Progenitor cell of endocrine pancreas (in vitro differentiated cells): ENCODE results near the gene MTPN. TPM values are rescaled to one million over a fixed set of nuclear protein-coding genes. Genes with fewer than 3 reads are reported as not detected.

Experiments
- DNase-seq: peaks from one replicate; pipeline ENCODE4 v3.0.0; 2021; ENCODE audit warnings: low spot score; ENCODE audit not compliant: unreplicated experiment
- H3K27ac Mint-ChIP-seq: 2 replicates; pipeline ENCODE4 v1.8.0; 2021; ENCODE audit warnings: mild to moderate bottlenecking, moderate library complexity, mixed read lengths
- H3K27me3 Mint-ChIP-seq: 2 replicates; pipeline ENCODE4 v1.8.0; 2021; ENCODE audit warnings: mixed read lengths
- H3K36me3 Mint-ChIP-seq: 2 replicates; pipeline ENCODE4 v1.8.0; 2022; ENCODE audit warnings: mixed read lengths; ENCODE audit not compliant: insufficient read depth
- H3K4me1 Mint-ChIP-seq: 2 replicates; pipeline ENCODE4 v1.8.0; 2021; ENCODE audit warnings: low read depth, mixed read lengths
- H3K4me3 Mint-ChIP-seq: 2 replicates; pipeline ENCODE4 v1.8.0; 2021; ENCODE audit warnings: low read depth, mild to moderate bottlenecking, moderate library complexity, mixed read lengths
- H3K9me3 Mint-ChIP-seq: 2 replicates; pipeline ENCODE4 v1.8.0; 2021; ENCODE audit warnings: low read depth, mixed read lengths
- CTCF ChIP-seq: fragments of 200-600 bp; sonication (generic); IDR thresholded peaks from one replicate; pipeline ENCODE4 v1.5.0; 2021; ENCODE audit warnings: antibody characterized with exemption, mild to moderate bottlenecking; ENCODE audit not compliant: unreplicated experiment
- long read RNA-seq: library from polyadenylated mRNA; unstranded; transcript quantifications from one replicate; pipeline ENCODE4 v2.0.0, GENCODE V29; 2020
- total RNA-seq: library from RNA; stranded (reverse); gene quantifications from 2 replicates; pipeline ENCODE4 v1.2.1, GENCODE V29; 2021

MTPN gene
- total RNA-seq: 87.8 and 91.6 TPM in 2 replicates
- long read RNA-seq, transcript MTPN-201 (4 exons, 3,738 nt): major isoform, 5 of 5 reads
- long read RNA-seq, partial matches to known transcripts: 0 of 5 reads
- long read RNA-seq, other reads (novel, unspliced or antisense): 0 of 5 reads

DNA sequence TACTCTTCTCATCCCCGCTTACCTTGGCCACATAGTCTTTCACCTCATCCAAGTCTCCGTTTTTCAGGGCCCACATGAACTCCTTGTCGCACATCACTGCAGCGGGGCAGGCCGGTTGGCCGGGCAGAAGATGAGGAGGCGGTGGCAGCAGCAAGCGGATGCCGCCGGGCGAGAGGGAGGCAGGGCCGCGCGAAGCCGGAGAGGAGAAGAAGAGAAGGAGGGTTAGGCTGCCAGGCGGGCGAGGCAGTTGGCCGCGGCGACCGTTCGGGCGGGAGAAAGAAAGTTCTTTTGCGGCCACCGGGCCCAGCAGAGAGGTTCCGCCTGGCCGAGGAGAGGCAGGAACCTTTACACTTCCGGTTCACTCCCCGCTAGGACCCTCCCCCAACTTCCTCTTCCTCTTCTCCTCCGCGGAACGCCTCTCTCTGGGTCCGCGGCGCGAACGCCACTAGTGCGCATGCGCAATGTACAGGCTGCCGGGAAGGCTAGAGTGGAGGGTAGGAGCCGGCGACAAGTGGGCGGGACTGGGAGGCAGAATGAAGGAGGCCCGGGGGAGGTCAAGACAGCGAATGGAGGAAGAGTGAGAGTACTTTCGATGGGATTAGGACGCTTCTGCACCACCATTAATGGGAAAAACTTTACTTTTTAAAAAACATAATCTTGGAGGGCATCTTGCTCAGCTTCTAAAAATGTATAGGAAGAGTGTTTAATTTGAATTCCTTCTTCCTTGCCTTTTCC lies at the start of gene MTPN:
TSS of gene MTPN (minus strand) at position 353 of the 735 bp plus-strand sequence. CDS start at position 94, 259 bp downstream.
- Mint-ChIP-seq H3K27ac (peak within 1 kb of the TSS; percentile 95), H3K9me3 (peaks cover 4% of the 10 kb centered on the region), H3K36me3 (peaks cover 2% of the 10 kb centered on the region), H3K27me3 (no peaks in the 10 kb centered on the region), H3K4me1 (peaks cover 19% of the 10 kb centered on the region), H3K4me3 (peak within 1 kb of the TSS; percentile 99)
- DNase-seq: peak; percentile 96
- no peak for TF ChIP-seq CTCF

DNA sequence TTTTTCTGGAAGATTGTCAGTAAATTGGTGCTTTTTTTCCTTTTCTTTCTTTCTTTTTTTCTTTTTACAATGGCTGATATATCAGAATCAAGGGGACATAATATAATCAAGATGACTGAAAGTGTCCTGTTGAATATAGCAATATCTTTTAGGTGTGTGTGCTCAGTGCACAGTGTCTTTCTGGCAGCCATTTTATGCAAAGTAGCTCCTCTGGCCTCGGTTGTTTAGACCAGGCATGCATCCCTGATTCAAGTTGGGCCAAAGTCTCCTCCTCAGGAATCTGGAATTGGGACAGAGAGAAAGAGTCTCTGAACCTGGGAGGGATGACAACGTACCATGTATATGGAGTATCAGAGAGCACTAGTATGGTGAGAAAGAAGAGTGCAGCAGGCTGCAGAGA lies 49.0 kb upstream of the MTPN start:
- peaks cover 3% of the 10 kb centered on the region for H3K27me3 Mint-ChIP-seq
- no peak overlapping the region for H3K4me3 Mint-ChIP-seq
- H3K36me3 Mint-ChIP-seq: no peaks in the 10 kb centered on the region
- no peak for TF ChIP-seq CTCF
- H3K4me1 Mint-ChIP-seq: peaks cover 3% of the 10 kb centered on the region
- no peak overlapping the region for H3K27ac Mint-ChIP-seq
- no peak for DNase-seq
- no peaks in the 10 kb centered on the region for H3K9me3 Mint-ChIP-seq

GRCh38 chr7:136023134-136023869 lies 46.1 kb upstream of the MTPN start:
- H3K4me1 Mint-ChIP-seq: peaks cover 3% of the 10 kb centered on the region
- no peak for TF ChIP-seq CTCF
- H3K9me3 Mint-ChIP-seq: no peaks in the 10 kb centered on the region
- H3K27me3 Mint-ChIP-seq: peaks cover under 1% of the 10 kb centered on the region
- H3K27ac Mint-ChIP-seq: no peak overlapping the region
- no peaks in the 10 kb centered on the region for H3K36me3 Mint-ChIP-seq
- DNase-seq: no peak
- no peak overlapping the region for H3K4me3 Mint-ChIP-seq

- TF ChIP-seq CTCF: no peak
- H3K27me3 Mint-ChIP-seq: no peaks in the 10 kb centered on the region
- peaks cover 3% of the 10 kb centered on the region for H3K4me1 Mint-ChIP-seq
- H3K27ac Mint-ChIP-seq: no peak overlapping the region
- no peaks in the 10 kb centered on the region for H3K36me3 Mint-ChIP-seq
- no peak for DNase-seq
- H3K9me3 Mint-ChIP-seq: no peaks in the 10 kb centered on the region
- no peak overlapping the region for H3K4me3 Mint-ChIP-seq
Measured at GRCh38 chr7:136020556-136020955, 43.4 kb upstream of the MTPN start.

GRCh38 chr7:136018104-136018503 lies 40.9 kb upstream of the MTPN start:
- no peak for TF ChIP-seq CTCF
- no peaks in the 10 kb centered on the region for H3K36me3 Mint-ChIP-seq
- no peak for DNase-seq
- H3K27ac Mint-ChIP-seq: no peak overlapping the region
- H3K27me3 Mint-ChIP-seq: no peaks in the 10 kb centered on the region
- no peak overlapping the region for H3K4me3 Mint-ChIP-seq
- peaks cover 5% of the 10 kb centered on the region for H3K4me1 Mint-ChIP-seq
- H3K9me3 Mint-ChIP-seq: no peaks in the 10 kb centered on the region
